SK-N-SH (cell line): Measurements from ENCODE around the gene OR4S2. TPM values are rescaled to one million over a fixed set of nuclear protein-coding genes. Genes with fewer than 3 reads are reported as not detected.

Experiments used
- CTCF ChIA-PET: fragments of 300-600, 350-600 bp; formaldehyde crosslinking; extraction: SDS; loops from one replicate; lab custom pipeline; 2021; lab: Yijun Ruan, JAX
- POLR2A ChIA-PET: fragments of 350-600 bp; sonication (Branson Sonifier 250); formaldehyde crosslinking; extraction: SDS; loops from one replicate; lab custom pipeline; 2020; ENCODE audit warnings: antibody characterized with exemption, inconsistent platforms; lab: Yijun Ruan, JAX
- DNase-seq: peaks from one replicate; pipeline ENCODE4 v3.0.0; 2012
- H2AFZ ChIP-seq: fragments of 200-600 bp; sonication (generic); 2 replicates; pipeline ENCODE4 v1.8.1; 2016; ENCODE audit warnings: antibody characterized with exemption, mild to moderate bottlenecking, low read depth
- H3F3A ChIP-seq: fragments of 200-600 bp; sonication (generic); replicated peaks from 2 replicates; pipeline ENCODE3; 2016; ENCODE audit warnings: antibody characterized with exemption, mild to moderate bottlenecking; ENCODE audit not compliant: insufficient read depth
- H3K27ac ChIP-seq, 2 experiments: fragments of 200-500 bp in 1 of 2; fragments of 200-600 bp in 1 of 2; sonication (Bioruptor generic) in 1 of 2; sonication (generic), shearing (Covaris generic) in 1 of 2; 2 replicates each; pipeline versions ENCODE4 v1.5.1 to v1.6.1; 2014 to 2016; ENCODE audit warnings: low read depth in 2 of 2, inconsistent platforms in 1 of 2, low read length in 1 of 2, mild to moderate bottlenecking in 1 of 2, mixed read lengths in 1 of 2
- H3K27me3 ChIP-seq: fragments of 200-600 bp; sonication (generic), shearing (Covaris generic); 2 replicates; pipeline ENCODE4 v1.6.1; 2016; ENCODE audit warnings: mixed run types; ENCODE audit not compliant: insufficient read depth
- H3K36me3 ChIP-seq, 2 experiments: fragments of 200-500 bp in 1 of 2; fragments of 200-600 bp in 1 of 2; sonication (Bioruptor generic) in 1 of 2; sonication (generic) in 1 of 2; replicated peaks in 1 of 2; 2 replicates each; pipeline versions ENCODE3 to v1.5.1; 2014 to 2016; ENCODE audit warnings: low read length in 1 of 2, mild to moderate bottlenecking in 1 of 2; ENCODE audit not compliant: insufficient read depth in 2 of 2, control insufficient read depth in 1 of 2
- H3K4me1 ChIP-seq, 2 experiments: fragments of 200-500 bp in 1 of 2; fragments of 200-600 bp in 1 of 2; sonication (Bioruptor generic) in 1 of 2; sonication (generic), shearing (Covaris generic) in 1 of 2; 2 replicates each; pipeline versions ENCODE4 v1.5.1 to v1.6.1; 2014 to 2016; ENCODE audit warnings: low read depth in 1 of 2, low read length in 1 of 2, mixed run types in 1 of 2; ENCODE audit not compliant: insufficient read depth in 2 of 2, control insufficient read depth in 1 of 2
- H3K4me2 ChIP-seq: fragments of 200-600 bp; sonication (generic), shearing (Covaris generic); 2 replicates; pipeline ENCODE4 v1.6.1; 2017; ENCODE audit warnings: mixed run types
- H3K4me3 ChIP-seq, 2 experiments: fragments of 200-500 bp in 1 of 2; fragments of 200-600 bp in 1 of 2; sonication (Bioruptor generic) in 1 of 2; sonication (generic), shearing (Covaris generic) in 1 of 2; 2 replicates each; pipeline versions ENCODE4 v1.5.1 to v1.8.1; 2014 to 2016; ENCODE audit warnings: low read depth in 2 of 2, inconsistent platforms in 1 of 2, low read length in 1 of 2, mild to moderate bottlenecking in 1 of 2, mixed read lengths in 1 of 2, moderate library complexity in 1 of 2
- H3K79me2 ChIP-seq: fragments of 200-600 bp; sonication (generic); 2 replicates; pipeline ENCODE4 v1.8.1; 2017; ENCODE audit warnings: mild to moderate bottlenecking; ENCODE audit not compliant: insufficient read depth
- H3K9ac ChIP-seq: fragments of 200-600 bp; sonication (generic); 2 replicates; pipeline ENCODE4 v1.6.1; 2017; ENCODE audit warnings: mixed run types
- H3K9me2 ChIP-seq: fragments of 200-600 bp; sonication (generic); 2 replicates; pipeline ENCODE4 v1.6.1; 2017; ENCODE audit warnings: mixed run types
- H3K9me3 ChIP-seq: fragments of 200-600 bp; sonication (generic); 2 replicates; pipeline ENCODE4 v1.6.1; 2017; ENCODE audit warnings: mixed run types, mild to moderate bottlenecking, moderate library complexity
- H4K20me1 ChIP-seq: fragments of 200-600 bp; sonication (generic); 2 replicates; pipeline ENCODE4 v1.6.1; 2017; ENCODE audit warnings: mild to moderate bottlenecking, mixed run types; ENCODE audit not compliant: insufficient read depth
- CHD2 ChIP-seq: fragments of 150-350 bp; IDR thresholded peaks from 2 replicates; pipeline ENCODE4 v1.6.1; 2018; ENCODE audit warnings: low read length; ENCODE audit not compliant: partially characterized antibody
- EP300 ChIP-seq, 2 experiments: IDR thresholded peaks; 2 replicates each; pipeline versions ENCODE4 v1.4.0 to v1.6.1; 2012; ENCODE audit warnings: borderline replicate concordance in 1 of 2, low read depth in 1 of 2, low read length in 1 of 2
- FOSL2 ChIP-seq: IDR thresholded peaks from 2 replicates; pipeline ENCODE4 v1.4.0; 2012; ENCODE audit warnings: low read depth, mild to moderate bottlenecking, moderate library complexity, borderline replicate concordance
- FOXM1 ChIP-seq: IDR thresholded peaks from 2 replicates; pipeline ENCODE4 v1.4.0; 2012; ENCODE audit warnings: low read depth, mild to moderate bottlenecking
- GABPA ChIP-seq: IDR thresholded peaks from 2 replicates; pipeline ENCODE4 v1.4.0; 2012; ENCODE audit warnings: low read depth, mild to moderate bottlenecking
- GATA2 ChIP-seq: sonication (generic); formaldehyde crosslinking; IDR thresholded peaks from 2 replicates; pipeline ENCODE4 v1.5.0; 2020; ENCODE audit warnings: mild to moderate bottlenecking, missing genetic modification reagents
- JUND ChIP-seq: IDR thresholded peaks from 2 replicates; pipeline ENCODE4 v1.4.0; 2012
- RAD21 ChIP-seq: IDR thresholded peaks from 2 replicates; pipeline ENCODE4 v1.6.1; 2012; ENCODE audit warnings: mild to moderate bottlenecking, low read length
- RCOR1 ChIP-seq: fragments of 150-350 bp; IDR thresholded peaks from 2 replicates; pipeline ENCODE4 v1.6.1; 2017; ENCODE audit warnings: antibody characterized with exemption, low read length
- TAF1 ChIP-seq: IDR thresholded peaks from 2 replicates; pipeline ENCODE4 v1.6.1; 2012; ENCODE audit warnings: low read depth, mild to moderate bottlenecking, low read length, moderate library complexity, borderline replicate concordance
- TCF12 ChIP-seq: IDR thresholded peaks from 2 replicates; pipeline ENCODE4 v1.4.0; 2012
- TEAD4 ChIP-seq: IDR thresholded peaks from 2 replicates; pipeline ENCODE4 v1.4.0; 2012; ENCODE audit warnings: mild to moderate bottlenecking, borderline replicate concordance; ENCODE audit not compliant: insufficient read depth
- YY1 ChIP-seq: IDR thresholded peaks from 2 replicates; pipeline ENCODE4 v1.4.0; 2012; ENCODE audit warnings: low read depth, mild to moderate bottlenecking
- WGBS: methylation state at CpG from one replicate; pipeline ENCODE4 v1.1.6; 2017; ENCODE audit warnings: low lambda C conversion rate; 5-methylcytosine and 5-hydroxymethylcytosine counted together
- polyA plus RNA-seq, 3 experiments: library from polyadenylated mRNA; depleted of rRNA; stranded (reverse); fragments of >200 nt; gene quantifications; 2 replicates each; pipeline ENCODE4 v1.2.3, GENCODE V29; 2012
- TF ChIP-seq, protein P1 (sequence below): IDR thresholded peaks from 2 replicates; pipeline ENCODE4 v1.6.1; 2012; ENCODE audit warnings: mild to moderate bottlenecking, low read depth, low read length, moderate library complexity
- TF ChIP-seq, protein P2 (sequence below): fragments of 200-600 bp; sonication (generic); IDR thresholded peaks from 2 replicates; pipeline ENCODE4 v1.6.1; 2017; ENCODE audit warnings: antibody characterized with exemption, mild to moderate bottlenecking, moderate library complexity
- TF ChIP-seq, protein P3 (sequence below): IDR thresholded peaks from 2 replicates; pipeline ENCODE4 v1.4.0; 2012; ENCODE audit warnings: low read depth, borderline replicate concordance

The OR4S2 gene
- polyA plus RNA-seq, 1 of the 3 experiments (the other 2 are of a cell fraction), result not detected

DNA sequence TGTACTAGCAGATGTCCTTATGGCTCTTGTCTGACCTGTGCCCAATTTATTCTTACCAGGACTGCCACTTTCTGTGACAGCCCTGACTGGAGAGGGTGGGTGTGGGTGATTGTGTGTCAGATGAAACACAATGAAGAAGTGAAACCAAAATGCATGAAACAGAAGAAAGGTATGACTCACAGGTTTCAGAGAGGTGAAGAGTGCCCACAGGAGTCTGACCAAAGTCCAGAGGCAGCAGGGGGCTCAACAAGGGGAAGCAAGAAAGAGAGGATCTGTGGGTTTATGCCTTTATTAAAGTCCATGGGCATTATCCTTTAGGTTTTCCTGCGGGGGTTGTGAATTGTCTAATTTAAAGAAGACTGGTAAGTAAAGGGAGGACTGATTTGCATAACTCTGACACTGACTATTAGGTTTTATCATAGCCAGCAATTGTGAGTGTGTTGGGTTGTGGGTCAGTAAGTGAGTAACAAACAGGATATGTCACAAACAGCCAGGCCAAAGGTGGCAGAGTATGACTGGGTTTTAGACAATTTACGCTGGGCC, 10.0 kb downstream of the OR4S2 start:
- no peak overlapping the region for H3K4me2 ChIP-seq

DNA sequence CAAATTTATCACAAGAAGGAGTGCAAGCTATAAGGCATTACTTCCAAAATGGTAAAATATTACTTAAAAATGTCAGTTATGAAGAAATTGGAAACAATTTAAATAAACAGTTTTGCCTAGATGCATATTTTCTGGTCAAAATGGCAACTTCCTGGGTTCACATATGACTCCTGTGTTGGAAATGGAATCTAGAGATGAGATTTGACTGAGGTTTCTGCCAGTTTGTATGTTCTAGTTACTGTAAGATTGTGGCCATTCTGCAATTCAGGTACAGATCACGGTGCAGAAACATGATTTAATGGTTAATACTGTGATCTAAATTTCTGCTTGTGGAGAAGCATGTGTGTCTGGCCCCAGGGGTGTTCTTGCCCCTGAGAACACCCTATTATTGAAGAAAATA, 10.5 kb downstream of the OR4S2 start:
- Histone ChIP-seq H3K9me3 (no peaks in the 10 kb centered on the region), H3K79me2 (no peaks in the 10 kb centered on the region), H3K27me3 (no peaks in the 10 kb centered on the region), H3F3A (no peaks in the 10 kb centered on the region), H3K9ac (no peak overlapping the region), H2AFZ (no peak overlapping the region), H3K4me3 (no peak overlapping the region), H4K20me1 (no peaks in the 10 kb centered on the region), H3K4me1 (no peaks in the 10 kb centered on the region), H3K9me2 (no peaks in the 10 kb centered on the region), H3K27ac (no peak overlapping the region), H3K36me3 (no peaks in the 10 kb centered on the region), H3K4me2 (no peak overlapping the region)
- 0% methylated on average over 1 of the region's 1 CpG for WGBS
- ChIA-PET POLR2A (no interaction called here), CTCF (no interaction called here)
- no peak for DNase-seq
- TF ChIP-seq GABPA (no peak), RAD21 (no peak), GATA2 (CRISPR knock-in tag) (no peak), TEAD4 (no peak), YY1 (no peak)
- TF ChIP-seq, protein P1, sequence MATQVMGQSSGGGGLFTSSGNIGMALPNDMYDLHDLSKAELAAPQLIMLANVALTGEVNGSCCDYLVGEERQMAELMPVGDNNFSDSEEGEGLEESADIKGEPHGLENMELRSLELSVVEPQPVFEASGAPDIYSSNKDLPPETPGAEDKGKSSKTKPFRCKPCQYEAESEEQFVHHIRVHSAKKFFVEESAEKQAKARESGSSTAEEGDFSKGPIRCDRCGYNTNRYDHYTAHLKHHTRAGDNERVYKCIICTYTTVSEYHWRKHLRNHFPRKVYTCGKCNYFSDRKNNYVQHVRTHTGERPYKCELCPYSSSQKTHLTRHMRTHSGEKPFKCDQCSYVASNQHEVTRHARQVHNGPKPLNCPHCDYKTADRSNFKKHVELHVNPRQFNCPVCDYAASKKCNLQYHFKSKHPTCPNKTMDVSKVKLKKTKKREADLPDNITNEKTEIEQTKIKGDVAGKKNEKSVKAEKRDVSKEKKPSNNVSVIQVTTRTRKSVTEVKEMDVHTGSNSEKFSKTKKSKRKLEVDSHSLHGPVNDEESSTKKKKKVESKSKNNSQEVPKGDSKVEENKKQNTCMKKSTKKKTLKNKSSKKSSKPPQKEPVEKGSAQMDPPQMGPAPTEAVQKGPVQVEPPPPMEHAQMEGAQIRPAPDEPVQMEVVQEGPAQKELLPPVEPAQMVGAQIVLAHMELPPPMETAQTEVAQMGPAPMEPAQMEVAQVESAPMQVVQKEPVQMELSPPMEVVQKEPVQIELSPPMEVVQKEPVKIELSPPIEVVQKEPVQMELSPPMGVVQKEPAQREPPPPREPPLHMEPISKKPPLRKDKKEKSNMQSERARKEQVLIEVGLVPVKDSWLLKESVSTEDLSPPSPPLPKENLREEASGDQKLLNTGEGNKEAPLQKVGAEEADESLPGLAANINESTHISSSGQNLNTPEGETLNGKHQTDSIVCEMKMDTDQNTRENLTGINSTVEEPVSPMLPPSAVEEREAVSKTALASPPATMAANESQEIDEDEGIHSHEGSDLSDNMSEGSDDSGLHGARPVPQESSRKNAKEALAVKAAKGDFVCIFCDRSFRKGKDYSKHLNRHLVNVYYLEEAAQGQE, result no peak
- TF ChIP-seq, protein P2, sequence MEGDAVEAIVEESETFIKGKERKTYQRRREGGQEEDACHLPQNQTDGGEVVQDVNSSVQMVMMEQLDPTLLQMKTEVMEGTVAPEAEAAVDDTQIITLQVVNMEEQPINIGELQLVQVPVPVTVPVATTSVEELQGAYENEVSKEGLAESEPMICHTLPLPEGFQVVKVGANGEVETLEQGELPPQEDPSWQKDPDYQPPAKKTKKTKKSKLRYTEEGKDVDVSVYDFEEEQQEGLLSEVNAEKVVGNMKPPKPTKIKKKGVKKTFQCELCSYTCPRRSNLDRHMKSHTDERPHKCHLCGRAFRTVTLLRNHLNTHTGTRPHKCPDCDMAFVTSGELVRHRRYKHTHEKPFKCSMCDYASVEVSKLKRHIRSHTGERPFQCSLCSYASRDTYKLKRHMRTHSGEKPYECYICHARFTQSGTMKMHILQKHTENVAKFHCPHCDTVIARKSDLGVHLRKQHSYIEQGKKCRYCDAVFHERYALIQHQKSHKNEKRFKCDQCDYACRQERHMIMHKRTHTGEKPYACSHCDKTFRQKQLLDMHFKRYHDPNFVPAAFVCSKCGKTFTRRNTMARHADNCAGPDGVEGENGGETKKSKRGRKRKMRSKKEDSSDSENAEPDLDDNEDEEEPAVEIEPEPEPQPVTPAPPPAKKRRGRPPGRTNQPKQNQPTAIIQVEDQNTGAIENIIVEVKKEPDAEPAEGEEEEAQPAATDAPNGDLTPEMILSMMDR, result no peak

More for the DNA sequence above, 10.0 kb downstream of the OR4S2 start:
- DNase-seq, result no peak
- no peak overlapping the region for H3K4me3 ChIP-seq
- H4K20me1 ChIP-seq, result no peaks in the 10 kb centered on the region
- H3K9ac ChIP-seq, result no peak overlapping the region
- no peaks in the 10 kb centered on the region for H3F3A ChIP-seq
- no peak for TF ChIP-seq TCF12
- TF ChIP-seq, protein P1, result no peak
- no peak for TF ChIP-seq TAF1
- no peak for TF ChIP-seq CHD2
- TF ChIP-seq FOXM1, result no peak
- no peak for TF ChIP-seq JUND
- no peak for TF ChIP-seq FOSL2
- TF ChIP-seq, protein P3, sequence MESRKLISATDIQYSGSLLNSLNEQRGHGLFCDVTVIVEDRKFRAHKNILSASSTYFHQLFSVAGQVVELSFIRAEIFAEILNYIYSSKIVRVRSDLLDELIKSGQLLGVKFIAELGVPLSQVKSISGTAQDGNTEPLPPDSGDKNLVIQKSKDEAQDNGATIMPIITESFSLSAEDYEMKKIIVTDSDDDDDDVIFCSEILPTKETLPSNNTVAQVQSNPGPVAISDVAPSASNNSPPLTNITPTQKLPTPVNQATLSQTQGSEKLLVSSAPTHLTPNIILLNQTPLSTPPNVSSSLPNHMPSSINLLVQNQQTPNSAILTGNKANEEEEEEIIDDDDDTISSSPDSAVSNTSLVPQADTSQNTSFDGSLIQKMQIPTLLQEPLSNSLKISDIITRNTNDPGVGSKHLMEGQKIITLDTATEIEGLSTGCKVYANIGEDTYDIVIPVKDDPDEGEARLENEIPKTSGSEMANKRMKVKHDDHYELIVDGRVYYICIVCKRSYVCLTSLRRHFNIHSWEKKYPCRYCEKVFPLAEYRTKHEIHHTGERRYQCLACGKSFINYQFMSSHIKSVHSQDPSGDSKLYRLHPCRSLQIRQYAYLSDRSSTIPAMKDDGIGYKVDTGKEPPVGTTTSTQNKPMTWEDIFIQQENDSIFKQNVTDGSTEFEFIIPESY, result no peak
- no peak for TF ChIP-seq EP300 (IDR thresholded peaks at IDR 0.05; ENCODE audit: borderline replicate concordance in 1 of 2, low read depth in 1 of 2, low read length in 1 of 2)
- no peak for TF ChIP-seq RCOR1
- H3K36me3 ChIP-seq, result no peaks in the 10 kb centered on the region
- POLR2A ChIA-PET, result no interaction called here
- no peaks in the 10 kb centered on the region for H3K9me3 ChIP-seq
- H3K27me3 ChIP-seq, result no peaks in the 10 kb centered on the region
- 5% methylated on average over 2 of the region's 2 CpGs for WGBS
- no peak overlapping the region for H2AFZ ChIP-seq
- CTCF ChIA-PET, result no interaction called here
- H3K27ac ChIP-seq, result no peak overlapping the region
- H3K4me1 ChIP-seq, result no peaks in the 10 kb centered on the region
- H3K79me2 ChIP-seq, result no peaks in the 10 kb centered on the region
- H3K9me2 ChIP-seq, result no peaks in the 10 kb centered on the region
